Uterus (tissue), 4 donors: ENCODE data around the gene ANAPC13. TPM values are rescaled to one million over a fixed set of nuclear protein-coding genes. Genes with fewer than 3 reads are reported as not detected.

ENCODE experiments used
- DNase-seq, 2 donors: peaks; one replicate each; pipeline ENCODE4 v3.0.0-alpha.2; 2019 to 2020
- H3K27ac ChIP-seq, 2 donors: fragments of 200-600 bp; sonication (generic); 1 replicate in 1 of 2; 2 replicates in 1 of 2; pipeline ENCODE4 v1.5.1; 2016 to 2018
- H3K27me3 ChIP-seq, 2 donors: fragments of 200-600 bp; sonication (generic); one replicate each; pipeline ENCODE4 v1.5.1; 2018 to 2019; ENCODE audit warnings: control low read depth in 1 of 2
- H3K36me3 ChIP-seq, 2 donors: fragments of 200-600 bp; sonication (generic); one replicate each; pipeline ENCODE4 v1.5.1; 2019; ENCODE audit warnings: control low read depth in 1 of 2
- H3K4me1 ChIP-seq, 2 donors: fragments of 200-600 bp; sonication (generic); one replicate each; pipeline ENCODE4 v1.5.1; 2018 to 2019; ENCODE audit warnings: control low read depth in 1 of 2
- H3K4me3 ChIP-seq, 2 donors: fragments of 200-600 bp; sonication (generic); 1 replicate in 1 of 2; 2 replicates in 1 of 2; pipeline ENCODE4 v1.5.1; 2018 to 2019; ENCODE audit warnings: mild to moderate bottlenecking in 1 of 2
- H3K9me3 ChIP-seq, 2 donors: fragments of 200-600 bp; sonication (generic); one replicate each; pipeline ENCODE4 v1.5.1; 2019; ENCODE audit warnings: control low read depth in 1 of 2
- CTCF ChIP-seq, 4 experiments: fragments of 200-600 bp in 2 of 4; fragments of 450-650 bp in 2 of 4; sonication (generic) in 2 of 4; IDR thresholded peaks; one replicate each; pipeline ENCODE4 v1.5.1; 2016 to 2019; ENCODE audit warnings: antibody characterized with exemption in 4 of 4, mild to moderate bottlenecking in 2 of 4, moderate library complexity in 1 of 4
- POLR2A ChIP-seq, 2 donors: fragments of 450-650 bp; IDR thresholded peaks; one replicate each; pipeline ENCODE4 v1.6.1; 2016; ENCODE audit warnings: antibody characterized with exemption in 2 of 2, mild to moderate bottlenecking in 1 of 2, moderate library complexity in 1 of 2
- intact Hi-C: fragments of 100-400 bp; cut with DNase I; formaldehyde crosslinking; loops from one replicate; pipeline ENCODE4 v1.15.1; 2023; ENCODE audit warnings: low total_unique reads
- total RNA-seq, 4 donors: library from RNA; depleted of rRNA in 3 of 4; stranded (reverse); fragments of >200 nt in 3 of 4; gene quantifications; one replicate each; pipeline versions ENCODE4 v1.1.0 to v1.2.4, GENCODE V29; 2014 to 2023
- donor health status: DM: yes; HTN: yes; CAD: no.

ANAPC13 gene
- total RNA-seq, 4 donors from 2014 or later: 17.6 to 64.8 (median 51.7) TPM

- TF ChIP-seq CTCF (IDR thresholded peaks at IDR 0.05): no peak
- no peak for TF ChIP-seq POLR2A (IDR thresholded peaks at IDR 0.05)
- Histone ChIP-seq H3K36me3 (no peaks in the 10 kb centered on the region), H3K4me1 (peaks cover 10 to 12% of the 10 kb centered on the region in 2 donors), H3K4me3 (no peak overlapping the region), H3K27ac (no peak overlapping the region), H3K9me3 (no peaks in the 10 kb centered on the region), H3K27me3 (no peaks in the 10 kb centered on the region)
- intact Hi-C loops: no loop called here
- no peak for DNase-seq
These were observed 27.3 kb downstream of the ANAPC13 start for GRCh38 chr3:134458406-134458945.

DNA sequence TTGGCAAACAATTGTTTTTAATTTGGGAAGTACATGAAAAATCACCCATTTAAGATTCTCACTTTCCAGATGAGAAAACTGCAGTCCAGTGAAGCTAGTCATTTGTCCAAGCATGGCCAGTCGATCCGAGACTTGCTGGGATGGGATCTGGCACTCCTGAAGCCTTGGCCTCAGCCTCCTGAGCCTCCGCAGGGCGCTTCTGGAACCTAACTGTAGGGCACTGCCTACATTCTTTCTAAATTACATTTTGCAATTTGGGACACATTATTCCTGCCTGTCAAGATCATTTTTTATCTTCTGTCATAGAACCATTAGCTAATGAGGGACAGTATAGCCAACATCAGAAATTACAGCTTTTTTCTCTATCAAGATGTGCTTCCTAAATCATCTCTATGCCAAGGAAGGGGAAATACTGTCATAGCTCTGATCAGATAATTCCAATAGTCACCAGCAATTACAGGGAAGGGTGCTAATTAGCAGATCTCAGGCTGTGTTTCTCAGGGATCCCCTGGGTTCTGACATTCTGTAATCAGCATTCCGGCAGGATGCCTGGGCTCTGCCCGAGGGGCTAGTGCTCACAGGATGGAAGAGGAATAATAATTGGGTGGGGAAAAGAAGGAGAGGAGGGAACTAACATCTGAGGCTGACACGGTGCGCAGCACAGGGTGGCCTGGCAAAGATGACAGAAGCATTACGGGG, 28.3 kb downstream of the ANAPC13 start:
- Histone ChIP-seq H3K27me3 (no peaks in the 10 kb centered on the region), H3K4me3 (no peak overlapping the region), H3K36me3 (no peaks in the 10 kb centered on the region), H3K9me3 (no peaks in the 10 kb centered on the region), H3K27ac (no peak overlapping the region), H3K4me1 (peaks cover 4 to 8% of the 10 kb centered on the region in 2 donors)
- intact Hi-C loops: no loop called here
- DNase-seq: no peak
- no peak for TF ChIP-seq CTCF (IDR thresholded peaks at IDR 0.05)
- no peak for TF ChIP-seq POLR2A (IDR thresholded peaks at IDR 0.05)

- intact Hi-C loops: no loop called here
These were observed 32.2 kb downstream of the ANAPC13 start for GRCh38 chr3:134453631-134454030.

GRCh38 chr3:134449951-134450350, 35.8 kb downstream of the ANAPC13 start:
- Histone ChIP-seq H3K27ac (no peak overlapping the region), H3K36me3 (no peaks in the 10 kb centered on the region), H3K4me3 (no peak overlapping the region), H3K4me1 (no peaks in the 10 kb centered on the region), H3K27me3 (no peaks in the 10 kb centered on the region), H3K9me3 (no peaks in the 10 kb centered on the region)
- DNase-seq: no peak
- intact Hi-C loops: no loop called here
- TF ChIP-seq POLR2A (IDR thresholded peaks at IDR 0.05) (no peak), CTCF (IDR thresholded peaks at IDR 0.05) (no peak)

More at GRCh38 chr3:134453631-134454030, 32.2 kb downstream of the ANAPC13 start:
- H3K27ac ChIP-seq: no peak overlapping the region
- H3K36me3 ChIP-seq: no peaks in the 10 kb centered on the region
- H3K9me3 ChIP-seq: no peaks in the 10 kb centered on the region
- DNase-seq: no peak
- TF ChIP-seq POLR2A (IDR thresholded peaks at IDR 0.05): no peak
- TF ChIP-seq CTCF (IDR thresholded peaks at IDR 0.05): no peak
- no peaks in the 10 kb centered on the region for H3K4me1 ChIP-seq
- H3K4me3 ChIP-seq: no peak overlapping the region
- no peaks in the 10 kb centered on the region for H3K27me3 ChIP-seq

GRCh38 chr3:134449277-134449676, 36.5 kb downstream of the ANAPC13 start:
- intact Hi-C loops: no loop called here
- Histone ChIP-seq H3K4me3 (no peak overlapping the region), H3K27me3 (no peaks in the 10 kb centered on the region), H3K9me3 (no peaks in the 10 kb centered on the region), H3K27ac (no peak overlapping the region), H3K36me3 (no peaks in the 10 kb centered on the region), H3K4me1 (no peaks in the 10 kb centered on the region)
- peak in 3 of 4 experiments; percentile 26 to 41 (median 33) for TF ChIP-seq CTCF (IDR thresholded peaks at IDR 0.05)
- no peak for TF ChIP-seq POLR2A (IDR thresholded peaks at IDR 0.05)
- peak; percentile 39 to 44 for DNase-seq
